Neuronal stem cell (in vitro differentiated cells): Measurements from ENCODE around the gene STAC3.

Experiments
- DNase-seq: peaks from one replicate; pipeline ENCODE4 v3.0.0-alpha.2; 2013; ENCODE audit warnings: low spot score
- H2AFZ ChIP-seq: one replicate; pipeline ENCODE4 v1.6.1; 2013; ENCODE audit warnings: mild to moderate bottlenecking, low read length, inconsistent platforms
- H2AK5ac ChIP-seq: 2 replicates; pipeline ENCODE4 v1.6.1; 2013; ENCODE audit warnings: low read depth, mild to moderate bottlenecking, inconsistent platforms, low read length, moderate library complexity, mixed read lengths
- H2BK120ac ChIP-seq: 2 replicates; pipeline ENCODE4 v1.6.1; 2013; ENCODE audit warnings: low read depth, mild to moderate bottlenecking, inconsistent platforms, low read length, moderate library complexity, mixed read lengths
- H2BK12ac ChIP-seq: one replicate; pipeline ENCODE4 v1.6.1; 2013; ENCODE audit warnings: low read length, inconsistent platforms
- H2BK15ac ChIP-seq: 2 replicates; pipeline ENCODE4 v1.6.1; 2013; ENCODE audit warnings: mild to moderate bottlenecking, low read length, inconsistent platforms, mixed read lengths
- H2BK5ac ChIP-seq: one replicate; pipeline ENCODE4 v1.6.1; 2013; ENCODE audit warnings: inconsistent platforms, mild to moderate bottlenecking, low read length, moderate library complexity
- H3K14ac ChIP-seq: one replicate; pipeline ENCODE4 v1.6.1; 2013; ENCODE audit warnings: low read length, inconsistent platforms
- H3K18ac ChIP-seq: 2 replicates; pipeline ENCODE4 v1.6.1; 2013; ENCODE audit warnings: low read length, inconsistent platforms
- H3K23ac ChIP-seq: 2 replicates; pipeline ENCODE4 v1.6.1; 2013; ENCODE audit warnings: low read depth, mild to moderate bottlenecking, mixed read lengths, low read length, inconsistent platforms; ENCODE audit not compliant: poor library complexity
- H3K27ac ChIP-seq: replicated peaks from 3 replicates; pipeline ENCODE4 v1.5.1; 2013; ENCODE audit warnings: low read length, inconsistent platforms
- H3K27me3 ChIP-seq, 3 experiments: 2 replicates each; pipeline ENCODE4 v1.6.1; 2013; ENCODE audit warnings: low read length in 3 of 3, mild to moderate bottlenecking in 2 of 3, inconsistent platforms in 1 of 3, low read depth in 1 of 3, mixed read lengths in 1 of 3, moderate library complexity in 1 of 3; ENCODE audit not compliant: control insufficient read depth in 3 of 3, insufficient read depth in 3 of 3
- H3K36me3 ChIP-seq, 2 donors: replicated peaks in 1 of 2; 2 replicates each; pipeline ENCODE4 v1.6.1; 2013; ENCODE audit warnings: low read length in 2 of 2; ENCODE audit not compliant: control insufficient read depth in 2 of 2, insufficient read depth in 2 of 2
- H3K4ac ChIP-seq: 2 replicates; pipeline ENCODE4 v1.6.1; 2013; ENCODE audit warnings: inconsistent platforms, mild to moderate bottlenecking, low read length, moderate library complexity
- H3K4me1 ChIP-seq, 2 donors: 1 replicate in 1 of 2; 2 replicates in 1 of 2; pipeline ENCODE4 v1.6.1; 2013; ENCODE audit warnings: low read length in 2 of 2, low read depth in 1 of 2; ENCODE audit not compliant: control insufficient read depth in 2 of 2, insufficient read depth in 1 of 2
- H3K4me2 ChIP-seq: one replicate; pipeline ENCODE4 v1.6.1; 2013; ENCODE audit warnings: mild to moderate bottlenecking, low read length, inconsistent platforms; ENCODE audit not compliant: insufficient read depth, poor library complexity, severe bottlenecking
- H3K4me3 ChIP-seq, 2 donors: 2 replicates each; pipeline ENCODE4 v1.5.1; 2013; ENCODE audit warnings: low read length in 2 of 2, mild to moderate bottlenecking in 2 of 2, inconsistent platforms in 1 of 2, moderate library complexity in 1 of 2
- H3K79me1 ChIP-seq: one replicate; pipeline ENCODE4 v1.6.1; 2013; ENCODE audit warnings: low read depth, mild to moderate bottlenecking, inconsistent platforms, low read length, moderate library complexity
- H3K9ac ChIP-seq: one replicate; pipeline ENCODE4 v1.6.1; 2013; ENCODE audit warnings: mild to moderate bottlenecking, low read depth, low read length, inconsistent platforms; ENCODE audit not compliant: poor library complexity
- H3K9me3 ChIP-seq, 2 donors: replicated peaks in 1 of 2; 2 replicates each; pipeline versions ENCODE3 to v1.6.1; 2013; ENCODE audit warnings: low read length in 2 of 2, mild to moderate bottlenecking in 2 of 2, inconsistent platforms in 1 of 2, low read depth in 1 of 2, mixed read lengths in 1 of 2, moderate library complexity in 1 of 2; ENCODE audit not compliant: control insufficient read depth in 2 of 2, insufficient read depth in 1 of 2
- H4K8ac ChIP-seq: one replicate; pipeline ENCODE4 v1.6.1; 2013; ENCODE audit warnings: low read depth, mild to moderate bottlenecking, inconsistent platforms, low read length, moderate library complexity
- H4K91ac ChIP-seq: one replicate; pipeline ENCODE4 v1.6.1; 2013; ENCODE audit warnings: low read length, low read depth, mild to moderate bottlenecking, inconsistent platforms; ENCODE audit not compliant: poor library complexity
- WGBS, 2 donors: extraction: QIAGEN DNeasy Blood & Tissue Kit; methylation state at CpG; one replicate each; pipeline ENCODE4 v1.1.7; 2013; ENCODE audit warnings: missing lambda C conversion rate in 2 of 2, mixed read lengths in 1 of 2; ENCODE audit not compliant: insufficient read length in 2 of 2, insufficient replicate concordance in 1 of 2; ENCODE audit errors: extremely low coverage in 2 of 2; 5-methylcytosine and 5-hydroxymethylcytosine counted together

Gene STAC3

GRCh38 chr12:57207731-57208630 is 43.0 kb downstream of the STAC3 start:
- Histone ChIP-seq H3K4me2 (no peak overlapping the region), H3K79me1 (no peaks in the 10 kb centered on the region), H2BK120ac (no peak overlapping the region), H2AK5ac (no peak overlapping the region), H3K23ac (no peak overlapping the region), H3K9me3 (peaks cover 0 to 1% of the 10 kb centered on the region in 2 donors), H3K4me1 (no peaks in the 10 kb centered on the region), H3K4me3 (no peak overlapping the region), H3K4ac (no peak overlapping the region), H3K9ac (no peak overlapping the region), H2BK12ac (no peak overlapping the region), H3K27me3 (no peaks in the 10 kb centered on the region), H3K18ac (no peak overlapping the region), H3K14ac (no peak overlapping the region), H2BK15ac (no peak overlapping the region), H3K27ac (no peak overlapping the region), H4K91ac (no peak overlapping the region), H3K36me3 (peaks cover 72 to 95% of the 10 kb centered on the region in 2 donors), H4K8ac (no peak overlapping the region), H2AFZ (no peak overlapping the region), H2BK5ac (no peak overlapping the region)
- no peak for DNase-seq
- WGBS, 2 donors = no CpG with 5 or more reads among the region's 29 CpGs

GRCh38 chr12:57205931-57206330 is 45.1 kb downstream of the STAC3 start:
- Histone ChIP-seq H2BK120ac (peak overlapping the region; percentile 94), H3K4ac (no peak overlapping the region), H3K36me3 (peaks cover 81 to 95% of the 10 kb centered on the region in 2 donors), H3K18ac (no peak overlapping the region), H2AFZ (no peak overlapping the region), H2BK12ac (no peak overlapping the region), H2BK5ac (no peak overlapping the region), H3K27me3 (no peaks in the 10 kb centered on the region), H3K9me3 (peaks cover 0 to 1% of the 10 kb centered on the region in 2 donors), H3K9ac (peak overlapping the region; percentile 60), H3K14ac (no peak overlapping the region), H2BK15ac (no peak overlapping the region), H3K23ac (peak overlapping the region; percentile 34), H4K91ac (no peak overlapping the region), H3K79me1 (peaks cover 3% of the 10 kb centered on the region), H3K4me3 (peak overlapping the region in 1 of 2 donors; percentile 27), H3K4me2 (no peak overlapping the region), H3K4me1 (no peaks in the 10 kb centered on the region), H2AK5ac (no peak overlapping the region), H4K8ac (no peak overlapping the region), H3K27ac (no peak overlapping the region)
- DNase-seq = no peak
- WGBS, 2 donors = no CpG with 5 or more reads among the region's 7 CpGs

GRCh38 chr12:57205186-57205585 is 45.8 kb downstream of the STAC3 start:
- Histone ChIP-seq H3K79me1 (peaks cover 3% of the 10 kb centered on the region), H3K27me3 (no peaks in the 10 kb centered on the region), H4K91ac (no peak overlapping the region), H3K23ac (no peak overlapping the region), H3K18ac (peak overlapping the region; percentile 38), H4K8ac (no peak overlapping the region), H2AFZ (no peak overlapping the region), H3K9me3 (peaks cover 0 to 1% of the 10 kb centered on the region in 2 donors), H3K36me3 (peaks cover 78 to 95% of the 10 kb centered on the region in 2 donors), H2BK120ac (no peak overlapping the region), H2BK12ac (no peak overlapping the region), H2BK5ac (no peak overlapping the region), H3K4ac (no peak overlapping the region), H3K14ac (no peak overlapping the region), H3K4me3 (no peak overlapping the region), H2AK5ac (no peak overlapping the region), H3K4me1 (no peaks in the 10 kb centered on the region), H3K9ac (peak overlapping the region; percentile 12), H2BK15ac (no peak overlapping the region), H3K27ac (no peak overlapping the region), H3K4me2 (no peak overlapping the region)
- DNase-seq = no peak
- WGBS, 2 donors = no CpG with 5 or more reads among the region's 26 CpGs

- Histone ChIP-seq H2AFZ (no peak overlapping the region), H3K36me3 (peaks cover 78 to 95% of the 10 kb centered on the region in 2 donors), H3K4me1 (no peaks in the 10 kb centered on the region), H3K4me2 (no peak overlapping the region), H3K23ac (no peak overlapping the region), H3K79me1 (peaks cover 5% of the 10 kb centered on the region), H3K27ac (no peak overlapping the region), H3K18ac (no peak overlapping the region), H3K4me3 (no peak overlapping the region), H2BK120ac (no peak overlapping the region), H2AK5ac (no peak overlapping the region), H2BK15ac (no peak overlapping the region), H4K91ac (no peak overlapping the region), H3K9me3 (peaks cover 0 to 1% of the 10 kb centered on the region in 2 donors), H3K14ac (no peak overlapping the region), H2BK5ac (peak overlapping the region; percentile 39), H2BK12ac (no peak overlapping the region), H3K9ac (no peak overlapping the region), H3K4ac (no peak overlapping the region), H4K8ac (peak overlapping the region; percentile 82), H3K27me3 (no peaks in the 10 kb centered on the region)
- no CpG with 5 or more reads among the region's 19 CpGs for WGBS, 2 donors
- DNase-seq = no peak
Observed at GRCh38 chr12:57204454-57204853, 46.5 kb downstream of the STAC3 start.
